Gastroesophageal sphincter (tissue), 3 donors: Measurements from ENCODE around the gene PDAP1.

Experiments
- CTCF ChIP-seq, 4 experiments: fragments of 200-600 bp in 2 of 4; fragments of 450-650 bp in 2 of 4; sonication (generic) in 1 of 4; IDR thresholded peaks; one replicate each; pipeline ENCODE4 v1.5.1; 2017 to 2019; ENCODE audit warnings: antibody characterized with exemption in 4 of 4, mild to moderate bottlenecking in 2 of 4, moderate library complexity in 2 of 4
- POLR2A ChIP-seq, 2 donors: fragments of 450-650 bp; IDR thresholded peaks; one replicate each; pipeline ENCODE4 v1.6.1; 2017; ENCODE audit warnings: antibody characterized with exemption in 2 of 2, mild to moderate bottlenecking in 2 of 2, moderate library complexity in 1 of 2
- POLR2AphosphoS5 ChIP-seq: sonication (generic); formaldehyde crosslinking; IDR thresholded peaks from one replicate; pipeline ENCODE4 v1.6.1; 2017; ENCODE audit warnings: antibody characterized with exemption

GRCh38 chr7:99433158-99433557 lies 24.8 kb upstream of the PDAP1 start:
- TF ChIP-seq POLR2AphosphoS5 (no peak), CTCF (IDR thresholded peaks at IDR 0.05) (no peak), POLR2A (IDR thresholded peaks at IDR 0.05) (no peak)
